RWPE1 (cell line): ENCODE data around the gene PLCB1.

ENCODE experiments used
- CTCF ChIA-PET: fragments of 350-600 bp; sonication (Branson Sonifier 250); formaldehyde crosslinking; extraction: SDS; loops from one replicate; lab custom pipeline; 2021; lab: Yijun Ruan, JAX
- POLR2A ChIA-PET: fragments of 400-600 bp; formaldehyde crosslinking; extraction: SDS; loops from one replicate; lab custom pipeline; 2020; ENCODE audit warnings: antibody characterized with exemption; ENCODE audit not compliant: low non-redundant PET; lab: Yijun Ruan, JAX
- DNase-seq: peaks from one replicate; pipeline ENCODE4 v3.0.0; 2012; ENCODE audit warnings: low spot score
- H3K27ac ChIP-seq: fragments of 450-650 bp; 2 replicates; pipeline ENCODE4 v1.5.1; 2017
- TF ChIP-seq, protein P1 (sequence below): fragments of 450-650 bp; conservative IDR thresholded peaks from 2 replicates; pipeline ENCODE4 v1.5.1; 2017; ENCODE audit warnings: low read depth, mild to moderate bottlenecking

Gene PLCB1

GRCh38 chr20:8667306-8667705, 535.2 kb downstream of the PLCB1 start:
- ChIA-PET CTCF (interaction anchor here (0.7 kb wide), 1 partner anchor 38 kb away, joined by 3 read pairs; no protein-coding TSS in a partner anchor), POLR2A (no interaction called here)
- TF ChIP-seq, protein P1, sequence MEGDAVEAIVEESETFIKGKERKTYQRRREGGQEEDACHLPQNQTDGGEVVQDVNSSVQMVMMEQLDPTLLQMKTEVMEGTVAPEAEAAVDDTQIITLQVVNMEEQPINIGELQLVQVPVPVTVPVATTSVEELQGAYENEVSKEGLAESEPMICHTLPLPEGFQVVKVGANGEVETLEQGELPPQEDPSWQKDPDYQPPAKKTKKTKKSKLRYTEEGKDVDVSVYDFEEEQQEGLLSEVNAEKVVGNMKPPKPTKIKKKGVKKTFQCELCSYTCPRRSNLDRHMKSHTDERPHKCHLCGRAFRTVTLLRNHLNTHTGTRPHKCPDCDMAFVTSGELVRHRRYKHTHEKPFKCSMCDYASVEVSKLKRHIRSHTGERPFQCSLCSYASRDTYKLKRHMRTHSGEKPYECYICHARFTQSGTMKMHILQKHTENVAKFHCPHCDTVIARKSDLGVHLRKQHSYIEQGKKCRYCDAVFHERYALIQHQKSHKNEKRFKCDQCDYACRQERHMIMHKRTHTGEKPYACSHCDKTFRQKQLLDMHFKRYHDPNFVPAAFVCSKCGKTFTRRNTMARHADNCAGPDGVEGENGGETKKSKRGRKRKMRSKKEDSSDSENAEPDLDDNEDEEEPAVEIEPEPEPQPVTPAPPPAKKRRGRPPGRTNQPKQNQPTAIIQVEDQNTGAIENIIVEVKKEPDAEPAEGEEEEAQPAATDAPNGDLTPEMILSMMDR = no peak
- H3K27ac ChIP-seq = no peak overlapping the region
- DNase-seq = no peak

DNA sequence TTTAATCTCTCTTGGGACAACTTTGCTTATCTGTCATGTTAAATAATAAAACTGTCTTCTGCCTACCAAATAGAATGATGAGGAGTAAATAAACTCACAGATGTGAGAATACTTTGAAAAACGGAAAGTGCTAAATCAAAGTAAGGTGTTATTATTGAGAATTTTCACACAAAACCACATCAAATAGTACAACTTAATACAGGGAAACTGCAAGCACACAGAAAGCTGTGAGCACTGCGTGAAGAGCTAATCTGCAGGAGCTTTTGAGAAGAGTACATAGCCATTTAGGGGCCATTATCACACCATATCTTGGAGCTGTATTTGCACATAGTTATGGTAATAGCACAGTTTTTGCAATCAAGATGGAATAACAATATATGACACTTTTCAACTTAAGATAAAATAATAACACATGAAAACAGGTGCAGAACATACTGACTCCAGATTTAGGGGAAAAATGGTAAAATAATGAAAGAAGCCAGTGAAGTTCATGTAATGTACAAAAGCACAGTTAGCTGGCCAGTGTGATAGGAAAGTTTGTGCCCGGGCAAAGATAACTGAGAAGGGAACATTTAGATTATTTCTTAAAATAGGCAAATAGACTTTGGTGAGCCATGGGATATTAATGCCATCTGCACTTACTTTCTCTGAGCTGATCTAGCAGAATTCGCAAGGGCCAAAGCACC, 538.3 kb downstream of the PLCB1 start:
- POLR2A ChIA-PET = no interaction called here
- CTCF ChIA-PET = interaction anchor here (0.6 kb wide), 1 partner anchor 272 kb away, joined by 5 read pairs; no protein-coding TSS in a partner anchor
- DNase-seq = no peak
- no peak overlapping the region for H3K27ac ChIP-seq
- TF ChIP-seq, protein P1 = no peak

- DNase-seq = no peak
- POLR2A ChIA-PET = no interaction called here
- TF ChIP-seq, protein P1 = no peak
- CTCF ChIA-PET = no interaction called here
- no peak overlapping the region for H3K27ac ChIP-seq
Measured at GRCh38 chr20:8670893-8671215, 538.8 kb downstream of the PLCB1 start.

GRCh38 chr20:8671370-8671961, 539.4 kb downstream of the PLCB1 start:
- POLR2A ChIA-PET = no interaction called here
- H3K27ac ChIP-seq = no peak overlapping the region
- CTCF ChIA-PET = interaction anchor here (0.6 kb wide), 1 partner anchor 37 kb away, joined by 3 read pairs; no protein-coding TSS in a partner anchor
- DNase-seq = no peak
- TF ChIP-seq, protein P1 = no peak

DNA sequence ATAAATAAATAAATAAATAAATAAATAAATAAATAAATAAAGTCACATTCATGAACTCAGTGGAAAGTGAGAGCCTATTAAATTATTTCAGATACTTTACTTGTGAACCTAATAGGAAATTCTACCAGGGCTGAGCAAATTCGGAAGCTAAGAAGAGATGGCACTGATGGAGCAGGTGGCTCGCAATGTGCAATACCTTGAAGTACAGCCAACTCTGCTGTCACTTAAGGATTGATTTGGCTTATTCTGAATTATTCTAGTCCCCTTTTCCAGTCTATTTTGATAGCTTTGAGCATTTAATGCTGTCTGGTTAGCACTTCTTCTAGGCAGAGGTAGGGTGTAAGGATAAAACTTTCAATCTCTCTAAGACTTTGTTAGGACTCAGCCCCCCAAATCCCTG, 541.0 kb downstream of the PLCB1 start:
- CTCF ChIA-PET = interaction anchor here (0.6 kb wide), 1 partner anchor 224 kb away, joined by 3 read pairs; no protein-coding TSS in a partner anchor
- no peak for DNase-seq
- POLR2A ChIA-PET = no interaction called here
- TF ChIP-seq, protein P1 = no peak
- no peak overlapping the region for H3K27ac ChIP-seq

DNA sequence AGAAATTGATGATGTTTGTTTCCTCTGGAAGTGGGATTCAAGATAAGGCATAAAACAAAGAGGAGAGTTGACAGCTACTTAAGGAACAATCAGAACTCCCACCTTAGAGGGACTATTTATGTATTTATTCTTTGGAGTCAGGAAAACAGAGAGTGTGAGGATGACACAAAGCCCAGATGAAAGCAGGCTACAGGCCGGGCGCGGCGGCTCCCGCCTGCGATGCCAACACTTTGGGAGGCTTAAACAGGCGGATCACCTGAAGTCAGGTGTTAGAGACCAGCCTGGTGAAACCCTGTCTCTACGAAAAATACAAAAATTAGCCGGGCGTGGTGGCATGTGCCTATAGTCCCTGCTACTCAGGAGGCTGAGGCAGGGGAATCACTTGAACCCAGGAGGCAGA, 543.8 kb downstream of the PLCB1 start:
- DNase-seq = no peak
- TF ChIP-seq, protein P1 = no peak
- ChIA-PET CTCF (no interaction called here), POLR2A (no interaction called here)
- H3K27ac ChIP-seq = no peak overlapping the region
